Measurements from ENCODE around the gene LPP.

GRCh38 chr3:188147782-188148181 lies 6.2 kb upstream of the LPP start:
- TF ChIP-seq CTCF (IDR thresholded peaks at IDR 0.05; ENCODE audit: low read length), result no peak
- no peak for TF ChIP-seq EZH2phosphoT487 (IDR thresholded peaks at IDR 0.05; ENCODE audit: low read length)
- TF ChIP-seq EZH2 (optimal IDR thresholded peaks at IDR 0.05; ENCODE audit: low read depth, low read length), result no peak

Measured in MM.1S (cell line).